ENCODE data around the gene RAB44. TPM values are rescaled to one million over a fixed set of nuclear protein-coding genes. Genes with fewer than 3 reads are reported as not detected.
A peak's percentile ranks its signal among the peaks of the same experiment; 100 is the strongest.
"Not testable (repeated sequence)": the region's sequence is repeated elsewhere in the genome, so short reads cannot be mapped to it uniquely, and the experiment has no call there.

RAB44 gene
- total RNA-seq, 1 experiment from 2014 or later: not detected

GRCh38 chr6:36650848-36651478, 46.7 kb upstream of the RAB44 start:
- H3K4me3 ChIP-seq (ENCODE audit: low read depth, low read length): no peak overlapping the region
- Mint-ChIP-seq H3K36me3 (ENCODE audit: insufficient read depth, unreplicated experiment) (no peaks in the 10 kb centered on the region), H3K27me3 (ENCODE audit: insufficient read depth, unreplicated experiment) (peaks cover 4% of the 10 kb centered on the region), H3K9me3 (ENCODE audit: unreplicated experiment) (no peaks in the 10 kb centered on the region), H3K4me1 (ENCODE audit: low read depth, unreplicated experiment) (peaks cover 6% of the 10 kb centered on the region), H3K27ac (ENCODE audit: unreplicated experiment) (no peak overlapping the region), H3K4me3 (ENCODE audit: unreplicated experiment) (no peak overlapping the region)
- intact Hi-C loops (cut with micrococcal nuclease; ENCODE audit: unreplicated experiment): loop anchor here (2.0 kb wide), 1 partner anchor 28 kb away; the partner anchor contains the start of gene CDKN1A
- no peaks in the 10 kb centered on the region for H3K36me3 ChIP-seq (ENCODE audit: control insufficient read depth, insufficient read depth, low read length)
- no TSS peak for BruUV-seq (replicated peaks)
- no peak for TF ChIP-seq CTCF (IDR thresholded peaks at IDR 0.05; ENCODE audit: insufficient read depth in 1 of 2, low read depth in 1 of 2, low read length in 1 of 2, severe bottlenecking in 1 of 2, unreplicated experiment in 1 of 2)
- H3K4me1 ChIP-seq: no peaks in the 10 kb centered on the region; the same call in none of the 2 replicates
- no peaks in the 10 kb centered on the region for H3K9me3 ChIP-seq
- CTCF ChIA-PET: interaction anchor here (0.6 kb wide), 2 partner anchors 31 to 72 kb away, joined by 3 read pairs; no protein-coding TSS in a partner anchor
- POLR2A ChIA-PET: interaction anchor here (0.6 to 1.1 kb wide), 2 partner anchors 18 to 28 kb away, joined by 3 to 5 read pairs; partner anchors contain the start of gene CDKN1A
- H3K27me3 ChIP-seq (replicated peaks; ENCODE audit: control insufficient read depth, insufficient read depth, low read length): no peaks in the 10 kb centered on the region
- DNase-seq: peak in 1 of 2 experiments; percentile 30

- no peaks in the 10 kb centered on the region for H3K36me3 ChIP-seq (ENCODE audit: control insufficient read depth, insufficient read depth, low read length)
- H3K4me1 ChIP-seq: no peaks in the 10 kb centered on the region; the same call in none of the 2 replicates
- CTCF ChIA-PET: interaction anchor here (0.6 kb wide), 1 partner anchor 32 kb away, joined by 3 read pairs; no protein-coding TSS in a partner anchor
- no peak for TF ChIP-seq CTCF (IDR thresholded peaks at IDR 0.05; ENCODE audit: insufficient read depth in 1 of 2, low read depth in 1 of 2, low read length in 1 of 2, severe bottlenecking in 1 of 2, unreplicated experiment in 1 of 2)
- Mint-ChIP-seq H3K36me3 (ENCODE audit: insufficient read depth, unreplicated experiment) (no peaks in the 10 kb centered on the region), H3K27me3 (ENCODE audit: insufficient read depth, unreplicated experiment) (peaks cover 4% of the 10 kb centered on the region), H3K27ac (ENCODE audit: unreplicated experiment) (no peak overlapping the region), H3K4me1 (ENCODE audit: low read depth, unreplicated experiment) (peaks cover 6% of the 10 kb centered on the region), H3K4me3 (ENCODE audit: unreplicated experiment) (no peak overlapping the region), H3K9me3 (ENCODE audit: unreplicated experiment) (no peaks in the 10 kb centered on the region)
- no peak overlapping the region for H3K4me3 ChIP-seq (ENCODE audit: low read depth, low read length)
- BruUV-seq (replicated peaks): no TSS peak
- H3K9me3 ChIP-seq: no peaks in the 10 kb centered on the region
- intact Hi-C loops (cut with micrococcal nuclease; ENCODE audit: unreplicated experiment): loop anchor here (2.0 kb wide), 1 partner anchor 27 kb away; the partner anchor contains the start of gene CDKN1A
- no peaks in the 10 kb centered on the region for H3K27me3 ChIP-seq (replicated peaks; ENCODE audit: control insufficient read depth, insufficient read depth, low read length)
- DNase-seq: no peak
- POLR2A ChIA-PET: interaction anchor here (0.6 to 1.1 kb wide), 2 partner anchors 19 to 27 kb away, joined by 3 to 5 read pairs; partner anchors contain the start of gene CDKN1A
Observed at GRCh38 chr6:36651659-36652379, 45.8 kb upstream of the RAB44 start.

- H3K4me1 Mint-ChIP-seq (ENCODE audit: low read depth, unreplicated experiment); DNase-seq; H3K4me3 Mint-ChIP-seq (ENCODE audit: unreplicated experiment); H3K4me3 ChIP-seq (ENCODE audit: low read depth, low read length); H3K4me1 ChIP-seq; BruUV-seq (replicated peaks); CTCF ChIA-PET; H3K36me3 Mint-ChIP-seq (ENCODE audit: insufficient read depth, unreplicated experiment); H3K9me3 Mint-ChIP-seq (ENCODE audit: unreplicated experiment); H3K27ac Mint-ChIP-seq (ENCODE audit: unreplicated experiment); H3K27me3 Mint-ChIP-seq (ENCODE audit: insufficient read depth, unreplicated experiment); H3K27me3 ChIP-seq (replicated peaks; ENCODE audit: control insufficient read depth, insufficient read depth, low read length); intact Hi-C loops (cut with micrococcal nuclease; ENCODE audit: unreplicated experiment); H3K9me3 ChIP-seq; H3K36me3 ChIP-seq (ENCODE audit: control insufficient read depth, insufficient read depth, low read length); POLR2A ChIA-PET: not testable (repeated sequence)
Observed at GRCh38 chr6:36654469-36654868, 43.2 kb upstream of the RAB44 start.
